CD14-positive monocyte (primary cell): ENCODE data around the gene IPP. TPM values are rescaled to one million over a fixed set of nuclear protein-coding genes. Genes with fewer than 3 reads are reported as not detected.

Experiments
- DNase-seq, 3 donors: peaks; one replicate each; pipeline ENCODE4 v3.0.0-alpha.2; 2011 to 2022
- H2AFZ ChIP-seq: 2 replicates; pipeline ENCODE4 v1.6.0; 2012; ENCODE audit warnings: mild to moderate bottlenecking, low read depth, low read length, inconsistent platforms; ENCODE audit not compliant: insufficient read depth, poor library complexity, severe bottlenecking
- H3K27ac ChIP-seq, 2 donors: 1 replicate in 1 of 2; 2 replicates in 1 of 2; pipeline ENCODE4 v1.5.1; 2012 to 2013; ENCODE audit warnings: low read length in 2 of 2, control low read depth in 1 of 2, inconsistent platforms in 1 of 2, low read depth in 1 of 2, mild to moderate bottlenecking in 1 of 2
- H3K27me3 ChIP-seq, 2 donors: one replicate each; pipeline versions ENCODE4 v1.6.0 to v1.6.1; 2011 to 2013; ENCODE audit warnings: low read length in 2 of 2; ENCODE audit not compliant: control insufficient read depth in 2 of 2, insufficient read depth in 2 of 2
- H3K36me3 ChIP-seq, 2 donors: replicated peaks in 1 of 2; 1 replicate in 1 of 2; 2 replicates in 1 of 2; pipeline versions ENCODE4 v1.5.1 to v1.6.1; 2012 to 2013; ENCODE audit warnings: low read length in 2 of 2, control low read depth in 1 of 2, inconsistent platforms in 1 of 2, mild to moderate bottlenecking in 1 of 2; ENCODE audit not compliant: insufficient read depth in 2 of 2, control insufficient read depth in 1 of 2
- H3K4me1 ChIP-seq, 2 donors: 1 replicate in 1 of 2; 2 replicates in 1 of 2; pipeline versions ENCODE4 v1.5.1 to v1.6.1; 2012 to 2013; ENCODE audit warnings: low read length in 2 of 2, control low read depth in 1 of 2, inconsistent platforms in 1 of 2, mild to moderate bottlenecking in 1 of 2, moderate library complexity in 1 of 2; ENCODE audit not compliant: insufficient read depth in 2 of 2, control insufficient read depth in 1 of 2
- H3K4me2 ChIP-seq: replicated peaks from 2 replicates; pipeline ENCODE3; 2012; ENCODE audit warnings: low read length, moderate library complexity, mild to moderate bottlenecking; ENCODE audit not compliant: poor library complexity, severe bottlenecking; ENCODE audit errors: extremely low read depth
- H3K4me3 ChIP-seq, 3 experiments: fragments of 200-600 bp in 1 of 3; sonication (generic) in 1 of 3; replicated peaks in 1 of 3; 1 replicate in 2 of 3; 2 replicates in 1 of 3; pipeline ENCODE4 v1.5.1; 2011 to 2013; ENCODE audit warnings: low read length in 3 of 3, mild to moderate bottlenecking in 3 of 3, control low read depth in 2 of 3, low read depth in 2 of 3, inconsistent platforms in 1 of 3, moderate library complexity in 1 of 3
- H3K79me2 ChIP-seq: 2 replicates; pipeline ENCODE4 v1.6.0; 2012; ENCODE audit warnings: mild to moderate bottlenecking, control low read depth, inconsistent platforms, low read length, moderate library complexity; ENCODE audit not compliant: insufficient read depth
- H3K9ac ChIP-seq: 2 replicates; pipeline ENCODE4 v1.6.0; 2017; ENCODE audit warnings: low read length, mild to moderate bottlenecking; ENCODE audit not compliant: insufficient read depth, poor library complexity, severe bottlenecking
- H3K9me3 ChIP-seq, 2 donors: replicated peaks in 1 of 2; 1 replicate in 1 of 2; 2 replicates in 1 of 2; pipeline versions ENCODE4 v1.5.1 to v1.6.1; 2012 to 2013; ENCODE audit warnings: low read length in 2 of 2, control low read depth in 1 of 2; ENCODE audit not compliant: control insufficient read depth in 1 of 2, insufficient read depth in 1 of 2
- H4K20me1 ChIP-seq: 2 replicates; pipeline ENCODE4 v1.6.0; 2012; ENCODE audit warnings: mild to moderate bottlenecking, low read length, control low read depth, moderate library complexity; ENCODE audit not compliant: insufficient read depth
- H3K27ac Mint-ChIP-seq, 7 donors: one replicate each; pipeline ENCODE4 v1.8.0; 2020; ENCODE audit warnings: mild to moderate bottlenecking in 7 of 7, mixed read lengths in 7 of 7, moderate library complexity in 6 of 7, inconsistent platforms in 2 of 7
- H3K27me3 Mint-ChIP-seq, 3 donors: one replicate each; pipeline ENCODE4 v1.8.0; 2021 to 2022; ENCODE audit warnings: low read depth in 3 of 3, mild to moderate bottlenecking in 3 of 3, mixed read lengths in 3 of 3, moderate library complexity in 3 of 3, inconsistent platforms in 1 of 3
- H3K36me3 Mint-ChIP-seq, 2 donors: one replicate each; pipeline ENCODE4 v1.8.0; 2020; ENCODE audit warnings: mixed read lengths in 2 of 2, inconsistent platforms in 1 of 2, mild to moderate bottlenecking in 1 of 2
- H3K4me1 Mint-ChIP-seq: one replicate; pipeline ENCODE4 v1.8.0; 2020; ENCODE audit warnings: mild to moderate bottlenecking, mixed read lengths
- H3K4me3 Mint-ChIP-seq, 2 donors: one replicate each; pipeline ENCODE4 v1.8.0; 2020; ENCODE audit warnings: mild to moderate bottlenecking in 2 of 2, mixed read lengths in 2 of 2, moderate library complexity in 1 of 2
- H3K9me3 Mint-ChIP-seq, 7 donors: one replicate each; pipeline ENCODE4 v1.8.0; 2020 to 2022; ENCODE audit warnings: mixed read lengths in 7 of 7, mild to moderate bottlenecking in 6 of 7, moderate library complexity in 6 of 7, inconsistent platforms in 2 of 7
- CTCF ChIP-seq: fragments of 200-600 bp; IDR thresholded peaks from one replicate; pipeline ENCODE4 v1.8.0; 2022; ENCODE audit warnings: antibody characterized with exemption, mild to moderate bottlenecking
- WGBS: methylation state at CpG from one replicate; pipeline ENCODE4 v1.1.5; 2013; ENCODE audit warnings: missing lambda C conversion rate; ENCODE audit not compliant: insufficient coverage; 5-methylcytosine and 5-hydroxymethylcytosine counted together
- intact Hi-C, 2 donors: fragments of 100-400 bp; cut with micrococcal nuclease; formaldehyde crosslinking; loops; one replicate each; pipeline versions ENCODE4 v1.15.0 to v1.15.1; 2023
- polyA plus RNA-seq, 3 donors: library from polyadenylated mRNA; depleted of rRNA in 1 of 3; unstranded in 2 of 3; stranded (reverse) in 1 of 3; fragments of 300-500 nt in 2 of 3; fragments of >200 nt in 1 of 3; fragmentation: Illumina TruSeq in 2 of 3; gene quantifications; 1 replicate in 2 of 3; 2 replicates in 1 of 3; pipeline ENCODE4 v1.2.3, GENCODE V29; 2012 to 2021

Gene IPP
- polyA plus RNA-seq, 3 donors = 0.35 to 1.4 (median 1.4) TPM

GRCh38 chr1:45755697-45756096, 5.2 kb upstream of the IPP start:
- peaks cover 8 to 23% of the 10 kb centered on the region in 2 donors for H3K4me1 ChIP-seq
- H3K27me3 ChIP-seq = no peaks in the 10 kb centered on the region
- Mint-ChIP-seq H3K27ac (no peak overlapping the region), H3K9me3 (peaks cover 15 to 28% (median 19%) of the 10 kb centered on the region in 7 donors), H3K36me3 (peaks cover 0 to 2% of the 10 kb centered on the region in 2 donors), H3K4me3 (no peak overlapping the region), H3K27me3 (peaks cover under 1 to 2% (median 2%) of the 10 kb centered on the region in 3 donors), H3K4me1 (peaks cover 15% of the 10 kb centered on the region)
- H3K4me2 ChIP-seq = no peak overlapping the region
- H3K9me3 ChIP-seq = peaks cover 10 to 15% of the 10 kb centered on the region in 2 donors
- no peaks in the 10 kb centered on the region for H3K36me3 ChIP-seq
- intact Hi-C loops = no loop called here
- TF ChIP-seq CTCF = no peak
- no peak overlapping the region for H3K9ac ChIP-seq
- no peak overlapping the region for H2AFZ ChIP-seq
- 75% methylated on average over 2 of the region's 5 CpGs for WGBS
- DNase-seq = no peak
- H3K27ac ChIP-seq = no peak overlapping the region
- no peaks in the 10 kb centered on the region for H4K20me1 ChIP-seq
- H3K79me2 ChIP-seq = no peaks in the 10 kb centered on the region
- no peak overlapping the region for H3K4me3 ChIP-seq

GRCh38 chr1:45753248-45754037, 3.0 kb upstream of the IPP start:
- Histone ChIP-seq H3K79me2 (no peaks in the 10 kb centered on the region), H4K20me1 (no peaks in the 10 kb centered on the region), H3K4me1 (peaks cover 13 to 31% of the 10 kb centered on the region in 2 donors), H3K36me3 (no peaks in the 10 kb centered on the region), H3K27ac (no peak overlapping the region), H3K4me2 (no peak overlapping the region), H3K27me3 (no peaks in the 10 kb centered on the region), H3K9me3 (peaks cover 10 to 15% of the 10 kb centered on the region in 2 donors), H3K9ac (no peak overlapping the region), H3K4me3 (no peak overlapping the region), H2AFZ (peak overlapping the region; percentile 63)
- no peak for TF ChIP-seq CTCF
- no peak overlapping the region for H3K4me3 Mint-ChIP-seq
- peaks cover 21% of the 10 kb centered on the region for H3K4me1 Mint-ChIP-seq
- peaks cover 12 to 23% (median 19%) of the 10 kb centered on the region in 7 donors for H3K9me3 Mint-ChIP-seq
- H3K36me3 Mint-ChIP-seq = peaks cover 0 to 2% of the 10 kb centered on the region in 2 donors
- intact Hi-C loops = loop anchor here in 1 of 2 donors (5.0 kb wide), 1 partner anchor 49 kb away; the partner anchor contains the start of gene MAST2
- H3K27me3 Mint-ChIP-seq = peaks cover 0 to 2% (median 0%) of the 10 kb centered on the region in 3 donors
- DNase-seq = peak in 2 of 3 donors; percentile 12 to 15
- peak overlapping the region in 2 of 7 donors; percentile 12 to 69 for H3K27ac Mint-ChIP-seq
- WGBS = 92% methylated on average over 6 of the region's 11 CpGs
